HEK293 (cell line): ENCODE results near the gene MYH15.

Source experiments
- CTCF ChIA-PET: fragments of 350-600 bp; formaldehyde crosslinking; extraction: SDS; loops from one replicate; lab custom pipeline; 2021; ENCODE audit warnings: antibody characterized with exemption; lab: Yijun Ruan, JAX
- POLR2A ChIA-PET: fragments of 300-600 bp; formaldehyde crosslinking; extraction: SDS; loops from one replicate; lab custom pipeline; 2020; ENCODE audit warnings: antibody characterized with exemption, inconsistent platforms; lab: Yijun Ruan, JAX
- H3K27ac ChIP-seq: fragments of 200-500 bp; sonication (Bioruptor generic); 2 replicates; pipeline ENCODE4 v1.5.1; 2014; ENCODE audit warnings: low read depth, low read length, control low read depth, inconsistent platforms; ENCODE audit errors: extremely low read depth
- H3K36me3 ChIP-seq, 2 experiments: fragments of 200-500 bp in 1 of 2; sonication (Bioruptor generic) in 1 of 2; 1 replicate in 1 of 2; 2 replicates in 1 of 2; pipeline ENCODE4 v1.5.1; 2014 to 2017; ENCODE audit warnings: inconsistent platforms in 2 of 2, low read length in 2 of 2; ENCODE audit not compliant: control insufficient read depth in 2 of 2, insufficient read depth in 1 of 2
- H3K4me1 ChIP-seq: fragments of 200-500 bp; sonication (Bioruptor generic); 2 replicates; pipeline ENCODE4 v1.5.1; 2014; ENCODE audit warnings: mild to moderate bottlenecking, low read length, inconsistent platforms; ENCODE audit not compliant: control insufficient read depth, insufficient read depth
- H3K4me3 ChIP-seq: 2 replicates; pipeline ENCODE4 v1.5.1; 2011; ENCODE audit warnings: low read depth, mild to moderate bottlenecking, control low read depth, low read length, moderate library complexity
- H3K9me3 ChIP-seq: fragments of 200-500 bp; sonication (Bioruptor generic); 2 replicates; pipeline ENCODE4 v1.5.1; 2014; ENCODE audit warnings: low read depth, low read length, inconsistent platforms; ENCODE audit not compliant: control insufficient read depth, insufficient read depth
- GLIS1 ChIP-seq: fragments of 450-650 bp; formaldehyde crosslinking; IDR thresholded peaks from 2 replicates; pipeline ENCODE4 v1.5.1; 2016; ENCODE audit warnings: missing biosample characterization, missing genetic modification characterization
- HOXD13 ChIP-seq: sonication (generic); formaldehyde crosslinking; IDR thresholded peaks from 2 replicates; pipeline ENCODE4 v1.8.0; 2022; ENCODE audit warnings: missing genetic modification reagents, borderline replicate concordance
- MZF1 ChIP-seq: fragments of 450-650 bp; formaldehyde crosslinking; IDR thresholded peaks from 2 replicates; pipeline ENCODE4 v1.5.1; 2017; ENCODE audit warnings: missing biosample characterization, missing genetic modification characterization, borderline replicate concordance
- RBAK ChIP-seq: fragments of 450-650 bp; formaldehyde crosslinking; IDR thresholded peaks from 2 replicates; pipeline ENCODE4 v1.5.1; 2016; ENCODE audit warnings: missing biosample characterization, missing genetic modification characterization
- SP3 ChIP-seq: fragments of 450-650 bp; formaldehyde crosslinking; IDR thresholded peaks from 2 replicates; pipeline ENCODE4 v1.5.1; 2016; ENCODE audit warnings: missing biosample characterization, missing genetic modification characterization
- ZBTB17 ChIP-seq: fragments of 450-650 bp; formaldehyde crosslinking; IDR thresholded peaks from 2 replicates; pipeline ENCODE4 v1.5.1; 2016; ENCODE audit warnings: missing biosample characterization, missing genetic modification characterization
- ZFP41 ChIP-seq: fragments of 450-650 bp; formaldehyde crosslinking; IDR thresholded peaks from 2 replicates; pipeline ENCODE4 v1.5.1; 2016; ENCODE audit warnings: missing biosample characterization, missing genetic modification characterization, borderline replicate concordance
- ZNF121 ChIP-seq: fragments of 450-650 bp; formaldehyde crosslinking; IDR thresholded peaks from 2 replicates; pipeline ENCODE4 v1.5.1; 2016; ENCODE audit warnings: missing biosample characterization, missing genetic modification characterization
- ZNF23 ChIP-seq: fragments of 450-650 bp; formaldehyde crosslinking; IDR thresholded peaks from 2 replicates; pipeline ENCODE4 v1.5.1; 2016; ENCODE audit warnings: missing biosample characterization, missing genetic modification characterization, borderline replicate concordance
- ZNF266 ChIP-seq: fragments of 450-650 bp; formaldehyde crosslinking; IDR thresholded peaks from 2 replicates; pipeline ENCODE4 v1.5.1; 2016; ENCODE audit warnings: missing biosample characterization, missing genetic modification characterization, low read depth
- ZNF354C ChIP-seq: fragments of 450-650 bp; formaldehyde crosslinking; IDR thresholded peaks from 2 replicates; pipeline ENCODE4 v1.5.1; 2016; ENCODE audit warnings: missing biosample characterization, missing genetic modification characterization, low read depth, borderline replicate concordance
- ZNF366 ChIP-seq: fragments of 450-650 bp; formaldehyde crosslinking; conservative IDR thresholded peaks from 2 replicates; pipeline ENCODE4 v1.5.1; 2016; ENCODE audit warnings: missing biosample characterization, missing genetic modification characterization
- ZNF426 ChIP-seq: fragments of 450-650 bp; formaldehyde crosslinking; IDR thresholded peaks from 2 replicates; pipeline ENCODE4 v1.5.1; 2017; ENCODE audit warnings: missing biosample characterization, missing genetic modification characterization, mild to moderate bottlenecking, inconsistent platforms, moderate library complexity
- ZNF501 ChIP-seq: fragments of 450-650 bp; formaldehyde crosslinking; IDR thresholded peaks from 2 replicates; pipeline ENCODE4 v1.5.1; 2016; ENCODE audit warnings: missing biosample characterization, missing genetic modification characterization
- ZNF514 ChIP-seq: fragments of 450-650 bp; formaldehyde crosslinking; IDR thresholded peaks from 2 replicates; pipeline ENCODE4 v1.5.1; 2016; ENCODE audit warnings: missing biosample characterization, missing genetic modification characterization
- ZNF561 ChIP-seq: fragments of 450-650 bp; IDR thresholded peaks from 2 replicates; pipeline ENCODE4 v1.5.1; 2018; ENCODE audit warnings: missing biosample characterization, missing genetic modification characterization, borderline replicate concordance
- ZNF654 ChIP-seq: fragments of 450-650 bp; formaldehyde crosslinking; IDR thresholded peaks from 2 replicates; pipeline ENCODE4 v1.5.1; 2016; ENCODE audit warnings: low read depth, missing biosample characterization, missing genetic modification characterization
- ZNF658 ChIP-seq: fragments of 450-650 bp; formaldehyde crosslinking; IDR thresholded peaks from 2 replicates; pipeline ENCODE4; 2016; ENCODE audit warnings: missing biosample characterization, missing genetic modification characterization
- ZNF701 ChIP-seq: fragments of 450-650 bp; formaldehyde crosslinking; IDR thresholded peaks from 2 replicates; pipeline ENCODE4 v1.5.1; 2016; ENCODE audit warnings: missing biosample characterization, missing genetic modification characterization
- ZNF785 ChIP-seq: fragments of 450-650 bp; formaldehyde crosslinking; IDR thresholded peaks from 2 replicates; pipeline ENCODE4 v1.5.1; 2016; ENCODE audit warnings: missing biosample characterization, missing genetic modification characterization
- ZXDB ChIP-seq: fragments of 450-650 bp; formaldehyde crosslinking; IDR thresholded peaks from 2 replicates; pipeline ENCODE4 v1.5.1; 2016; ENCODE audit warnings: missing biosample characterization, missing genetic modification characterization
- TF ChIP-seq, protein P1 (sequence below): fragments of 450-650 bp; formaldehyde crosslinking; IDR thresholded peaks from 2 replicates; pipeline ENCODE4 v1.5.1; 2016; ENCODE audit warnings: missing biosample characterization, missing genetic modification characterization
- TF ChIP-seq, protein P2 (sequence below): fragments of 450-650 bp; formaldehyde crosslinking; IDR thresholded peaks from 2 replicates; pipeline ENCODE4; 2016; ENCODE audit warnings: missing biosample characterization, missing genetic modification characterization
- TF ChIP-seq, protein P3 (sequence below): fragments of 450-650 bp; formaldehyde crosslinking; optimal IDR thresholded peaks from 2 replicates; pipeline ENCODE3; 2016; ENCODE audit warnings: missing biosample characterization, mild to moderate bottlenecking, missing genetic modification characterization
- TF ChIP-seq, protein P4 (sequence below): fragments of 450-650 bp; formaldehyde crosslinking; IDR thresholded peaks from 2 replicates; pipeline ENCODE4 v1.5.1; 2016; ENCODE audit warnings: missing biosample characterization, missing genetic modification characterization

The MYH15 gene

DNA sequence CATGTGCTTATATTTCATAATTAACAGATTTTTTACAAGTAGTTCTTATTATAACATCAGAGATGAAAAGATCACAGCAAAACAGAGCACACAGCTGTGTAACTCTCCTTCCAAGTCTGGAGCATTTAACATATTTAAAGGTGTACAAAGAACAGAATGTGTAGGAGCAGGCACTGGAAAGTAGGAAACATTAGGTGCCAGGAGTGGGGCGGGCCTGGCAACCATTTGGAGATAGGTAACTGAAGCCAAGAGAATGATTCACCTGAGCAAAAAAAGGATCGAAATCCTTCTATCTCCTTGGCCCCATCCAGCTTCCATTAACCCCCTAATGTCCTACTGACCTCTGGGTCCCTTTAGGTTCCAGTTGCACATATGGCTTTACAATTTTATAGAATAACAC is 2.3 kb upstream of the MYH15 start:
- CTCF ChIA-PET = no interaction called here
- no peaks in the 10 kb centered on the region for H3K36me3 ChIP-seq
- H3K27ac ChIP-seq = no peak overlapping the region
- no peaks in the 10 kb centered on the region for H3K4me1 ChIP-seq
- TF ChIP-seq ZNF514 (tag by site-specific recombination) (no peak), ZNF785 (no peak), ZNF701 (tag by site-specific recombination) (no peak), ZNF354C (tag by site-specific recombination) (no peak), ZNF654 (no peak), ZNF366 (no peak), ZXDB (tag by site-specific recombination) (no peak), ZNF658 (tag by site-specific recombination) (no peak), MZF1 (no peak)
- TF ChIP-seq, protein P1, sequence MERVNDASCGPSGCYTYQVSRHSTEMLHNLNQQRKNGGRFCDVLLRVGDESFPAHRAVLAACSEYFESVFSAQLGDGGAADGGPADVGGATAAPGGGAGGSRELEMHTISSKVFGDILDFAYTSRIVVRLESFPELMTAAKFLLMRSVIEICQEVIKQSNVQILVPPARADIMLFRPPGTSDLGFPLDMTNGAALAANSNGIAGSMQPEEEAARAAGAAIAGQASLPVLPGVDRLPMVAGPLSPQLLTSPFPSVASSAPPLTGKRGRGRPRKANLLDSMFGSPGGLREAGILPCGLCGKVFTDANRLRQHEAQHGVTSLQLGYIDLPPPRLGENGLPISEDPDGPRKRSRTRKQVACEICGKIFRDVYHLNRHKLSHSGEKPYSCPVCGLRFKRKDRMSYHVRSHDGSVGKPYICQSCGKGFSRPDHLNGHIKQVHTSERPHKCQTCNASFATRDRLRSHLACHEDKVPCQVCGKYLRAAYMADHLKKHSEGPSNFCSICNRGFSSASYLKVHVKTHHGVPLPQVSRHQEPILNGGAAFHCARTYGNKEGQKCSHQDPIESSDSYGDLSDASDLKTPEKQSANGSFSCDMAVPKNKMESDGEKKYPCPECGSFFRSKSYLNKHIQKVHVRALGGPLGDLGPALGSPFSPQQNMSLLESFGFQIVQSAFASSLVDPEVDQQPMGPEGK (tag by site-specific recombination) = no peak
- TF ChIP-seq, protein P2, sequence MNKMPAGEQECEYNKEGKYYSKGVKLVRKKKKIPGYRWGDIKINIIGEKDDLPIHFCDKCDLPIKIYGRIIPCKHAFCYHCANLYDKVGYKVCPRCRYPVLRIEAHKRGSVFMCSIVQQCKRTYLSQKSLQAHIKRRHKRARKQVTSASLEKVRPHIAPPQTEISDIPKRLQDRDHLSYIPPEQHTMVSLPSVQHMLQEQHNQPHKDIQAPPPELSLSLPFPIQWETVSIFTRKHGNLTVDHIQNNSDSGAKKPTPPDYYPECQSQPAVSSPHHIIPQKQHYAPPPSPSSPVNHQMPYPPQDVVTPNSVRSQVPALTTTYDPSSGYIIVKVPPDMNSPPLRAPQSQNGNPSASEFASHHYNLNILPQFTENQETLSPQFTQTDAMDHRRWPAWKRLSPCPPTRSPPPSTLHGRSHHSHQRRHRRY = no peak
- H3K4me3 ChIP-seq = no peak overlapping the region
- POLR2A ChIA-PET = no interaction called here
- H3K9me3 ChIP-seq = no peaks in the 10 kb centered on the region

DNA sequence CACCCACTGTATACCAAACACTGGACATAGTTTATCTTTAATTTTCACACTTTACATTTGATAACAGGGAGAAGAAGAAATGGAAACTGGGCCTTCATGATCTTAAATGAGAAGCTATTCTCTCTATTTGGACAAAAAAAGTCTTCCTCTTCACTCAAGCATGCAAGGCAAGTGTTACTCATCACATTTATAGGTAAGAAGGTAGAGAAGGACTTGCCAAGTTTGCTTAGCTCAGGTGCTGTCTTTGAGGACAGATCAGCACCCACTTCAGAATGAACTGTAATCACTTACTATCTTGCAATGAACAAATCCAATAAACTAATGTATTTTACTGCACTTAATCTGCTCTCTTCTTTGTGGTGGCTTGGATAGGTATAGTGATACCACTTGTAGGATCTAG is 1.1 kb upstream of the MYH15 start:
- Histone ChIP-seq H3K36me3 (no peaks in the 10 kb centered on the region), H3K27ac (no peak overlapping the region), H3K9me3 (no peaks in the 10 kb centered on the region)
- no peak for TF ChIP-seq ZFP41 (tag by site-specific recombination)
- TF ChIP-seq, protein P3, sequence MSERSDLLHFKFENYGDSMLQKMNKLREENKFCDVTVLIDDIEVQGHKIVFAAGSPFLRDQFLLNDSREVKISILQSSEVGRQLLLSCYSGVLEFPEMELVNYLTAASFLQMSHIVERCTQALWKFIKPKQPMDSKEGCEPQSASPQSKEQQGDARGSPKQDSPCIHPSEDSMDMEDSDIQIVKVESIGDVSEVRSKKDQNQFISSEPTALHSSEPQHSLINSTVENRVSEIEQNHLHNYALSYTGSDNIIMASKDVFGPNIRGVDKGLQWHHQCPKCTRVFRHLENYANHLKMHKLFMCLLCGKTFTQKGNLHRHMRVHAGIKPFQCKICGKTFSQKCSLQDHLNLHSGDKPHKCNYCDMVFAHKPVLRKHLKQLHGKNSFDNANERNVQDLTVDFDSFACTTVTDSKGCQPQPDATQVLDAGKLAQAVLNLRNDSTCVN = no peak
- TF ChIP-seq ZNF561 (tag by site-specific recombination) = no peak
- TF ChIP-seq ZNF23 (tag by site-specific recombination) = no peak
- no peak for TF ChIP-seq SP3
- no peak for TF ChIP-seq ZNF266 (tag by site-specific recombination)
- TF ChIP-seq HOXD13 (CRISPR knock-in tag) = no peak
- TF ChIP-seq ZNF426 (tag by site-specific recombination) = no peak
- no peak for TF ChIP-seq ZBTB17 (tag by site-specific recombination)
- TF ChIP-seq, all 188 proteins: peak for 0
- ChIA-PET CTCF (no interaction called here), POLR2A (no interaction called here)
- Histone ChIP-seq H3K4me3 (no peak overlapping the region), H3K4me1 (no peaks in the 10 kb centered on the region)

DNA sequence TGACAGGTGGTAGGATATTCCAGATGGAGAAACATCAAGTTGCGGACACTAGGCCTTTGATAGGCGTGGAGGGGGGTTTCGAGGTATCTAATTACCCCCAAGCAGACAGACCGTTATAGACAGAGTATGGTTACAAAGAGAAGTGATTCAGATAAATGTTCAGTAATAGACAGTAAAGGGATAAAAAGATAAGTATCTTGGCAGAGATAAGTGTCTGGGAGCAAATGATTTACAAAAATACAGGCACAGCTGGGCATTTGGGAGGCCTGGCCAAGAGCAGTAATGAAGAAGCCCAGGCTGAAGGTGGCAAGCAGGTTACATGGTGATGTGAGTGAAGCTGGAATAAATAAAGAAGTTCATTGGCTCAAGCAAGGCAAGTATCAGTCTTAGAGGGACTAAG is 659 bp upstream of the MYH15 start:
- H3K36me3 ChIP-seq = no peaks in the 10 kb centered on the region
- no peaks in the 10 kb centered on the region for H3K9me3 ChIP-seq
- no peak overlapping the region for H3K27ac ChIP-seq
- CTCF ChIA-PET = no interaction called here
- no peak overlapping the region for H3K4me3 ChIP-seq
- POLR2A ChIA-PET = no interaction called here
- no peak for TF ChIP-seq RBAK (tag by site-specific recombination)
- no peak for TF ChIP-seq GLIS1 (tag by site-specific recombination)
- TF ChIP-seq, protein P4, sequence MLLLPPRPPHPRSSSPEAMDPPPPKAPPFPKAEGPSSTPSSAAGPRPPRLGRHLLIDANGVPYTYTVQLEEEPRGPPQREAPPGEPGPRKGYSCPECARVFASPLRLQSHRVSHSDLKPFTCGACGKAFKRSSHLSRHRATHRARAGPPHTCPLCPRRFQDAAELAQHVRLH (tag by site-specific recombination) = no peak
- TF ChIP-seq ZNF501 = no peak
- TF ChIP-seq ZNF121 (tag by site-specific recombination) = no peak
- TF ChIP-seq, all 188 proteins: peak for 0
- no peaks in the 10 kb centered on the region for H3K4me1 ChIP-seq
